Activated CD4-positive, alpha-beta T cell treated with anti-CD3 and anti-CD28 coated beads for 4 hours (primary cell): ENCODE measurements around the gene IGFL1.
"Not testable (repeated sequence)": the region's sequence is repeated elsewhere in the genome, so short reads cannot be mapped to it uniquely, and the experiment has no call there.

Experiments
- DNase-seq, 2 donors: peaks; one replicate each; pipeline ENCODE4 v3.0.0-alpha.2; 2020

IGFL1 gene

DNA sequence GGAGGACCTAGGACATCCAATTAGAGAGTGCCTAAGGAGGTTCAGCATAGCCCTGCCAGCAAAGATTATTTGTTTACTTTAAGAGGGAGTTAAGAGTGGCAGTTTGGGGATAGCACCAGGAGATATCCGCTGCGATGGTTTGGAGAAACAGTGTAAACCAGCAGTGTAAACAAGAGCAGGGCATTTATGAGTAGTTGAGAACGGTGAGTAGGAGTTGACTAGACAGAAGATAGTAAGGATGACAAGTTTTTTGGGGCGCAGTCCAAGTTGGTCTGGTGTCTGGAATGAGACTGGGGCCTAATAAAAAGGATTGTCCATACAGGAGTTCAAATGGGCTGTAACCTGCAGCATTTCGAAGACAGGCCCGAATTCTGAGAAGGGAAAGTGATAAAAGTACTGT is 44.4 kb downstream of the IGFL1 start:
- not testable (repeated sequence) for DNase-seq

DNA sequence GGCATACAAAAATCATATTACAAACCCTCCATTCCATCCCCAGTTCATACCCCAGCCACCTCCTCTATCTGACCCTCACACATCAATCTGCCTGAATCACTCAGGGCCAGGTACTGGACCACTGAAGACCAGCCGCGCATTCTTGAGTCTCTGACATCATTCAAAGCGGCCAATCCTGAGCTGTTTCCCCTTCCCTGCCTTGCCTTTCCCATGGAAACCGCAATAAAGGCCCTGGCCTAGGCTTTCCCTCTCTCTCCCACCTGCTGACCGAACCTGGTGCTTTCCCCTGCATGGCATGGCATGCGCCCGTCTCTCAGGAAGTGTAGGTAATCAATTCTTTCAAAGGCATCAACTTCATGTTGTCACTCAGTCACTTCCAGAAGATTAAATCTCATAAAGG is 49.6 kb downstream of the IGFL1 start:
- DNase-seq, result no peak
